ENCODE results near the gene FZD10.

DNA sequence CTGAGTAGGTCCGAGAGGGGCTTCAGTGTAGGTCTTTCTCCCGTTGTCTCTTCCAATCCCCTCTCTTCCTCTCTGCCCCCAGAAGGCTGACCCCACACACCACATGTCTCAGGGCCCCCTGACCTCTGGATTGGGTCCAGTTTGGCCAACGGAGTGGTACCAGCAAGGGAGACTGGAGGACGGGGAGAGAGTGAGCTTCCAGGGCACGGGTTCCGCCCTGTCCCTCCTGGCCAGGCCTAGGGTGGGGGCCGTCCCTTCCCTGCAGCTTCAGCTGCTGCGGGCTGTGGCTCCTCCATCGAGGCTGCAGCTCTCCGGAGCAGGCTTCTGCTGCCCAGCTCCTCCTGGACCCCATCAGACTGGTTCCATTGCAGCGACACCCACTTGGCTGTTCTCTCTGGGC is 17.4 kb downstream of the FZD10 start:
- TF ChIP-seq, protein P1, sequence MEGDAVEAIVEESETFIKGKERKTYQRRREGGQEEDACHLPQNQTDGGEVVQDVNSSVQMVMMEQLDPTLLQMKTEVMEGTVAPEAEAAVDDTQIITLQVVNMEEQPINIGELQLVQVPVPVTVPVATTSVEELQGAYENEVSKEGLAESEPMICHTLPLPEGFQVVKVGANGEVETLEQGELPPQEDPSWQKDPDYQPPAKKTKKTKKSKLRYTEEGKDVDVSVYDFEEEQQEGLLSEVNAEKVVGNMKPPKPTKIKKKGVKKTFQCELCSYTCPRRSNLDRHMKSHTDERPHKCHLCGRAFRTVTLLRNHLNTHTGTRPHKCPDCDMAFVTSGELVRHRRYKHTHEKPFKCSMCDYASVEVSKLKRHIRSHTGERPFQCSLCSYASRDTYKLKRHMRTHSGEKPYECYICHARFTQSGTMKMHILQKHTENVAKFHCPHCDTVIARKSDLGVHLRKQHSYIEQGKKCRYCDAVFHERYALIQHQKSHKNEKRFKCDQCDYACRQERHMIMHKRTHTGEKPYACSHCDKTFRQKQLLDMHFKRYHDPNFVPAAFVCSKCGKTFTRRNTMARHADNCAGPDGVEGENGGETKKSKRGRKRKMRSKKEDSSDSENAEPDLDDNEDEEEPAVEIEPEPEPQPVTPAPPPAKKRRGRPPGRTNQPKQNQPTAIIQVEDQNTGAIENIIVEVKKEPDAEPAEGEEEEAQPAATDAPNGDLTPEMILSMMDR (IDR thresholded peaks at IDR 0.05): no peak
- no peak for TF ChIP-seq POLR2A (IDR thresholded peaks at IDR 0.05)

Data from right lobe of liver (tissue), 4 donors.